Measurements from ENCODE around the gene GJA8.
A peak's percentile ranks its signal among the peaks of the same experiment; 100 is the strongest.
"Not testable (repeated sequence)": the region's sequence is repeated elsewhere in the genome, so short reads cannot be mapped to it uniquely, and the experiment has no call there.

GJA8 gene

GRCh38 chr1:147897789-147898188, 4.8 kb upstream of the GJA8 start:
- H3K4me3 ChIP-seq (ENCODE audit: low read length): no peak overlapping the region
- DNase-seq (ENCODE audit: low read depth): no peak
- TF ChIP-seq, protein P1, sequence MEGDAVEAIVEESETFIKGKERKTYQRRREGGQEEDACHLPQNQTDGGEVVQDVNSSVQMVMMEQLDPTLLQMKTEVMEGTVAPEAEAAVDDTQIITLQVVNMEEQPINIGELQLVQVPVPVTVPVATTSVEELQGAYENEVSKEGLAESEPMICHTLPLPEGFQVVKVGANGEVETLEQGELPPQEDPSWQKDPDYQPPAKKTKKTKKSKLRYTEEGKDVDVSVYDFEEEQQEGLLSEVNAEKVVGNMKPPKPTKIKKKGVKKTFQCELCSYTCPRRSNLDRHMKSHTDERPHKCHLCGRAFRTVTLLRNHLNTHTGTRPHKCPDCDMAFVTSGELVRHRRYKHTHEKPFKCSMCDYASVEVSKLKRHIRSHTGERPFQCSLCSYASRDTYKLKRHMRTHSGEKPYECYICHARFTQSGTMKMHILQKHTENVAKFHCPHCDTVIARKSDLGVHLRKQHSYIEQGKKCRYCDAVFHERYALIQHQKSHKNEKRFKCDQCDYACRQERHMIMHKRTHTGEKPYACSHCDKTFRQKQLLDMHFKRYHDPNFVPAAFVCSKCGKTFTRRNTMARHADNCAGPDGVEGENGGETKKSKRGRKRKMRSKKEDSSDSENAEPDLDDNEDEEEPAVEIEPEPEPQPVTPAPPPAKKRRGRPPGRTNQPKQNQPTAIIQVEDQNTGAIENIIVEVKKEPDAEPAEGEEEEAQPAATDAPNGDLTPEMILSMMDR (IDR thresholded peaks at IDR 0.05; ENCODE audit: insufficient read depth, low read depth, low read length, missing control alignments): no peak

DNA sequence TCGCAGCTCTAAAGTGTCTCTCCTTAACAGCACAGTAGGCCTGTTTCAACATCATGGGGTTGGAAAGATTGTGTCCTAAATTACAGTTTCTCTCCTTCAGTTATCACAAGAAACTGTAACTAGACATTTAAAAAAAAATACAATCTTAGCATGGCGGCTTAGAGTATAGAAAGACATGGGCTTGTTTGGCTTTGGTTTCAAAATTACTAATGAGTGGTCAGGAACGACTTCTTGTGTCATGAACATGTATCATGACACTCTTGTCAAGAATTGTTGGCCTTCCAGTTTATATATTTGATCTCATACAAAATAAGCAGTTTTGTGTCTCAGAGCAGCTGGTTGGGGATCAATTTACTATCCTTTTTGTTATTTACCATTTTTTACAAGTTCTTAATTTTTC, 2.1 kb downstream of the GJA8 start:
- no peak for DNase-seq (ENCODE audit: low read depth)
- TF ChIP-seq, protein P1 (IDR thresholded peaks at IDR 0.05; ENCODE audit: insufficient read depth, low read depth, low read length, missing control alignments): no peak
- H3K4me3 ChIP-seq (ENCODE audit: low read length): no peak overlapping the region

- TF ChIP-seq, protein P1 (IDR thresholded peaks at IDR 0.05; ENCODE audit: insufficient read depth, low read depth, low read length, missing control alignments): no peak
- H3K4me3 ChIP-seq (ENCODE audit: low read length): no peak overlapping the region
These were observed 5.4 kb downstream of the GJA8 start for GRCh38 chr1:147907786-147908509.

DNA sequence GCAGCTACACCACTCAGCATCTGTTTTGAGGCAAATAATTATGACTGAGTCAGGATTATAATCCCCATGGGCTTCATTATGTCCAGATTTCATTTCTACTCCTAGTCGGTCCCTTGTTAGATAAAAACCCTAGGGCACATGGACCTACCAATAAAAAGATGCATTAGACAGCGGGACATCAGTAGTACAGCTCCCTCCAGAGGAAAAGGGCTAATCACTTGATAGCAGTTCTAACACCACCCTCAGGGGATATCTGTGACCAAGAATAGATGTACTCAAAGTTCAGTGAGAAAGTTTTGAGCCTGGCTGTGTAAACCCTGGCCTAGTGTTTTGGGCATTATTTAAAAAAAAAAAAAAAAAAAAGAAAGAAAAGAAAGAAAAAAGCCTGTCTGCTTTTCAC, 10.0 kb downstream of the GJA8 start:
- H3K4me3 ChIP-seq (ENCODE audit: low read length): no peak overlapping the region
- TF ChIP-seq, protein P1 (IDR thresholded peaks at IDR 0.05; ENCODE audit: insufficient read depth, low read depth, low read length, missing control alignments): no peak
- no peak for DNase-seq (ENCODE audit: low read depth)

More at GRCh38 chr1:147907786-147908509, 5.4 kb downstream of the GJA8 start:
- no peak for DNase-seq (ENCODE audit: low read depth)

DNA sequence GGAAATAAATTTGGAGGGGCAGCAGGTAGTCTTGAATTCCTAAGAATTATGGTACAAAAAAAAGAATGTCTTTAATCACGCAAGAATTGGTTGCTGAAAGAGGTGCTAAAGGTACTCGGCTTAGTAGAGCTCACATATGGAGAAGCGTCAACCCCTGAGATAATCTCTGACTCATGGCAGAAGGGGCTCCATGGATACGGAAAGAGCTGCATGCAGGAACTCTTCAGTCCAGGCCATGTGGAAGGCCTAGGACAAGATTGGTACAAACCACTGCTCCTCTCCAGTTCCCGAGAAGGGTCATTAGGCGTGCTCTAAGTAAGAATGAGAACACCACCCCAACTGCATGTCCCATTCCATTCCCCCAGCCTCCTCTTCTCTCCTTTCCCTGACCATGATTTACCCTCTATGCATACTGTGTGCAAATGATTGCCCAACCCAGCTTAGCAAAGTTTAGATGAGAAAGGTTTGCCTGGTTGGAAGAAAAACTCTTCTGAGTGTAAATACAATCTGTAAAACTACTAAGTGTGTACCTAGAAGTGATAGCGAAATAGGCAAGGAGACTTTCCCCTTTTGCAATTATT, 10.9 kb downstream of the GJA8 start:
- TF ChIP-seq, protein P1 (IDR thresholded peaks at IDR 0.05; ENCODE audit: insufficient read depth, low read depth, low read length, missing control alignments): no peak
- H3K4me3 ChIP-seq (ENCODE audit: low read length): no peak overlapping the region
- no peak for DNase-seq (ENCODE audit: low read depth)

DNA sequence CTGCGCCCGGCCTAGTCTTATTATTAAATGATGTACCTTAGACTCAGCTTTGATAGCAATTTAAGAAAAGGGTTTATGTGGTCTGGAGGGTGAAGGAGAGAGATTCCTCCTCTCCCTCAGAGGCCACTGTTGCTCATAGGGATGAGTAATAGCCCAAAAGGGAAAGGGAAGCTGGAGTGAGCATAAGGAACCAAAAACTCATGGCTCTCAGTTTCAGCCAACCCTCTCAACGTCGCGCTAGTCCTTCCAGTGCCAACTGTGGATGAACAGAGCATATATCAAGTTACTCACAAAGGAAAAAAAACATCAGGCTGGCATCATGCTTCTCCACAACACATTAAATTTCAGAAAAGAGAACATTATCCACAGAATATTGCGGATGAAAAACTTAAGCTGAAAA, 17.3 kb downstream of the GJA8 start:
- H3K4me3 ChIP-seq (ENCODE audit: low read length): no peak overlapping the region
- TF ChIP-seq, protein P1 (IDR thresholded peaks at IDR 0.05; ENCODE audit: insufficient read depth, low read depth, low read length, missing control alignments): no peak
- DNase-seq (ENCODE audit: low read depth): peak; percentile 23

DNA sequence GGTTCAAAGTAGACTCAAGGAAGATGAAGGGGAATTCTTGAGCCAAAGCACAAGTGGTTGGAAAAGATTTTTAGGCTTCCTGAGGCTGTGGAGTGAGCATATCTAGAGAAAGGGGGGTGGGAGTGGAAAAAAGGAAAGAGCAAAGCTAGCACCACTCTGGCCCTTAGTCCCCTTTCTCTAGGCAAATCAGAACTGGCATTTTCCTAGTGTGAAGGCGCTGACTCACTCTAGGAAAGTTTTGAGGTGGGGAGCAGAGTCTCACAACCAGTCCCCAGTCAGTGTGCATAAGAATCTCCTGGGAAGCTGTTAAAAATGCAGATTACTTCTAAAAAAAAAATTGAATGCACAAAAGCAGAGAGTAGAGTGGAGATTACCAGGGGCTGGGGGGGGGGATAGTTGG, 22.2 kb downstream of the GJA8 start:
- no peak overlapping the region for H3K4me3 ChIP-seq (ENCODE audit: low read length)
- peak; percentile 10 for DNase-seq (ENCODE audit: low read depth)

GRCh38 chr1:147927215-147927614, 24.6 kb downstream of the GJA8 start:
- not testable (repeated sequence) for DNase-seq (ENCODE audit: low read depth); H3K4me3 ChIP-seq (ENCODE audit: low read length)

More for the DNA sequence above, 22.2 kb downstream of the GJA8 start:
- TF ChIP-seq, protein P1 (IDR thresholded peaks at IDR 0.05; ENCODE audit: insufficient read depth, low read depth, low read length, missing control alignments): no peak

GRCh38 chr1:147927689-147928088, 25.1 kb downstream of the GJA8 start:
- not testable (repeated sequence) for DNase-seq (ENCODE audit: low read depth); H3K4me3 ChIP-seq (ENCODE audit: low read length)
